K562 (cell line): ENCODE results near the gene TBRG1. TPM values are rescaled to one million over a fixed set of nuclear protein-coding genes. Genes with fewer than 3 reads are reported as not detected.

Experiments
- ASH1L ChIP-seq: fragments of 450-650 bp; IDR thresholded peaks from 2 replicates; pipeline ENCODE4 v1.6.1; 2018; ENCODE audit warnings: borderline replicate concordance, mild to moderate bottlenecking, low read depth; ENCODE audit not compliant: partially characterized antibody
- BCLAF1 ChIP-seq, 2 experiments: fragments of 450-650 bp in 1 of 2; IDR thresholded peaks; 2 replicates each; pipeline ENCODE4 v1.6.1; 2011 to 2017; ENCODE audit warnings: low read depth in 2 of 2, antibody characterized with exemption in 1 of 2, borderline replicate concordance in 1 of 2, low read length in 1 of 2, mild to moderate bottlenecking in 1 of 2, mixed read lengths in 1 of 2; ENCODE audit not compliant: control insufficient read depth in 1 of 2
- CXXC5 ChIP-seq: fragments of 250-450 bp; sonication (Bioruptor Pico); IDR thresholded peaks from 2 replicates; pipeline ENCODE4 v1.8.0; 2022; ENCODE audit warnings: inconsistent platforms, mild to moderate bottlenecking, moderate library complexity
- E2F4 ChIP-seq: sonication (generic); formaldehyde crosslinking; IDR thresholded peaks from 2 replicates; pipeline ENCODE4 v1.8.0; 2022; ENCODE audit warnings: mild to moderate bottlenecking, low read depth, missing genetic modification reagents
- KAT7 ChIP-seq: sonication (generic); formaldehyde crosslinking; IDR thresholded peaks from 2 replicates; pipeline ENCODE4 v1.8.0; 2022; ENCODE audit warnings: missing genetic modification reagents, mild to moderate bottlenecking, borderline replicate concordance
- MCM3 ChIP-seq: fragments of 450-650 bp; IDR thresholded peaks from 2 replicates; pipeline ENCODE4 v1.6.1; 2016
- POLR3G ChIP-seq: IDR thresholded peaks from 2 replicates; pipeline ENCODE4 v1.6.1; 2011; ENCODE audit not compliant: insufficient read length, insufficient replicate concordance; ENCODE audit errors: extremely low read depth
- PTRF ChIP-seq: fragments of 450-650 bp; IDR thresholded peaks from 2 replicates; pipeline ENCODE4 v1.6.1; 2016; ENCODE audit warnings: mild to moderate bottlenecking, missing genetic modification characterization, missing compliant biosample characterization
- TCFL5 ChIP-seq: fragments of 250-450 bp; sonication (Bioruptor Pico); conservative IDR thresholded peaks from 2 replicates; pipeline ENCODE4 v1.6.1; 2021; ENCODE audit warnings: mild to moderate bottlenecking, moderate library complexity, matching md5 sums
- ZNF197 ChIP-seq: fragments of 200-800 bp; sonication (Bioruptor generic); IDR thresholded peaks from 2 replicates; pipeline ENCODE4 v1.6.1; 2016; ENCODE audit warnings: low read depth, missing genetic modification characterization, missing compliant biosample characterization
- ZNF232 ChIP-seq: sonication (generic); formaldehyde crosslinking; IDR thresholded peaks from 2 replicates; pipeline ENCODE4 v1.8.0; 2022; ENCODE audit warnings: mild to moderate bottlenecking, missing genetic modification reagents
- ZNF395 ChIP-seq: fragments of 200-800 bp; sonication (Bioruptor generic); IDR thresholded peaks from 2 replicates; pipeline ENCODE4 v1.6.1; 2017; ENCODE audit warnings: missing genetic modification characterization, missing compliant biosample characterization
- ZNF639 ChIP-seq, 2 experiments: fragments of 200-800 bp in 1 of 2; sonication (Bioruptor generic) in 1 of 2; sonication (generic) in 1 of 2; formaldehyde crosslinking in 1 of 2; IDR thresholded peaks in 1 of 2; conservative IDR thresholded peaks in 1 of 2; 2 replicates each; pipeline versions ENCODE4 v1.5.0 to v1.6.1; 2016 to 2020; ENCODE audit warnings: missing compliant biosample characterization in 1 of 2, missing genetic modification characterization in 1 of 2, missing genetic modification reagents in 1 of 2
- ZNF830 ChIP-seq: fragments of 250-450 bp; sonication (Bioruptor Pico); IDR thresholded peaks from 2 replicates; pipeline ENCODE4 v1.5.0; 2021; ENCODE audit warnings: mild to moderate bottlenecking
- ZSCAN29 ChIP-seq: fragments of 450-650 bp; IDR thresholded peaks from 2 replicates; pipeline ENCODE4 v1.6.1; 2017
- ZZZ3 ChIP-seq: fragments of 450-650 bp; IDR thresholded peaks from 2 replicates; pipeline ENCODE4 v1.6.1; 2016; ENCODE audit warnings: antibody characterized with exemption, mild to moderate bottlenecking, moderate library complexity
- polyA plus RNA-seq, 8 experiments: library from polyadenylated mRNA; depleted of rRNA in 4 of 8; stranded (reverse) in 5 of 8; unstranded in 3 of 8; fragments of >200 nt; fragmentation: Nextera tagmentation in 2 of 8; fragmentation: Illumina TruSeq in 1 of 8; extraction: Ambion mirVana in 2 of 8; extraction: Trizol in 1 of 8; gene quantifications; 2 replicates each; pipeline versions ENCODE4 v1.2.1 to v1.2.3, GENCODE V29; 2011 to 2014; ENCODE audit warnings: inconsistent platforms in 1 of 8, missing spikeins in 1 of 8
- total RNA-seq, 7 experiments: library from RNA; depleted of rRNA in 6 of 7; stranded (reverse); fragments of >200 nt in 6 of 7; fragmentation: Illumina TruSeq in 2 of 7; extraction: Trizol in 2 of 7; gene quantifications; 2 replicates each; pipeline versions ENCODE4 v1.2.1 to v1.2.3, GENCODE V29; 2011 to 2021; ENCODE audit warnings: low replicate concordance in 1 of 7

Gene TBRG1
- total and polyA plus RNA-seq, 9 of the 15 experiments (the other 6 are each of a cell fraction or from before 2014, with no cell fraction given) = 8.7 to 30.0 (median 20.2) TPM

- no peak for TF ChIP-seq KAT7 (CRISPR knock-in tag)
- no peak for TF ChIP-seq PTRF (tag)
- no peak for TF ChIP-seq POLR3G
- TF ChIP-seq BCLAF1 (IDR thresholded peaks at IDR 0.05; ENCODE audit: borderline replicate concordance in 1 of 2, control insufficient read depth in 1 of 2, low read depth in 2 of 2, low read length in 1 of 2) = no peak
- no peak for TF ChIP-seq E2F4
- TF ChIP-seq ZNF830 (CRISPR knock-in tag) = no peak
- TF ChIP-seq ZNF232 (CRISPR knock-in tag) = no peak
- no peak for TF ChIP-seq ZSCAN29
- TF ChIP-seq ASH1L = no peak
- no peak for TF ChIP-seq MCM3
- no peak for TF ChIP-seq ZNF197 (CRISPR knock-in tag)
- peak; percentile 61; the same call in 1 of the 2 replicates for TF ChIP-seq ZNF395 (CRISPR knock-in tag)
- TF ChIP-seq CXXC5 (CRISPR knock-in tag) = 0 out of 2 replicates have a peak, but pooled peaks have one; percentile 26
- 0 out of 2 replicates have a peak, but pooled peaks have one; percentile 14 for TF ChIP-seq TCFL5
- no peak for TF ChIP-seq ZZZ3
- TF ChIP-seq ZNF639 (CRISPR knock-in tag; conservative IDR thresholded peaks at IDR 0.05 in 1 of 2, IDR thresholded peaks at IDR 0.05 in 1 of 2) = no peak
Measured at GRCh38 chr11:124644426-124645280, 22.0 kb downstream of the TBRG1 start (continued).
